ENCODE measurements around the gene TMOD1.

Gene TMOD1

GRCh38 chr9:97601228-97601898 is 99.9 kb downstream of the TMOD1 start:
- Histone ChIP-seq H3K9ac (ENCODE audit: low read length) (no peak overlapping the region), H4K20me1 (ENCODE audit: insufficient read depth, low read length) (no peaks in the 10 kb centered on the region), H3K79me2 (ENCODE audit: low read length) (no peaks in the 10 kb centered on the region), H3K27me3 (ENCODE audit: low read depth, low read length) (no peaks in the 10 kb centered on the region), H3K36me3 (replicated peaks; ENCODE audit: low read depth, low read length) (peaks cover 30% of the 10 kb centered on the region), H3K27ac (ENCODE audit: low read length) (no peak overlapping the region), H2AFZ (ENCODE audit: low read depth, low read length) (no peak overlapping the region), H3K4me2 (ENCODE audit: low read length) (no peak overlapping the region), H3K9me3 (ENCODE audit: insufficient read depth, low read length) (no peaks in the 10 kb centered on the region), H3K4me1 (ENCODE audit: low read length) (peaks cover 3% of the 10 kb centered on the region; the same call in 1 of the 2 replicates), H3K4me3 (ENCODE audit: low read length) (no peak overlapping the region)
- TF ChIP-seq, protein P1, sequence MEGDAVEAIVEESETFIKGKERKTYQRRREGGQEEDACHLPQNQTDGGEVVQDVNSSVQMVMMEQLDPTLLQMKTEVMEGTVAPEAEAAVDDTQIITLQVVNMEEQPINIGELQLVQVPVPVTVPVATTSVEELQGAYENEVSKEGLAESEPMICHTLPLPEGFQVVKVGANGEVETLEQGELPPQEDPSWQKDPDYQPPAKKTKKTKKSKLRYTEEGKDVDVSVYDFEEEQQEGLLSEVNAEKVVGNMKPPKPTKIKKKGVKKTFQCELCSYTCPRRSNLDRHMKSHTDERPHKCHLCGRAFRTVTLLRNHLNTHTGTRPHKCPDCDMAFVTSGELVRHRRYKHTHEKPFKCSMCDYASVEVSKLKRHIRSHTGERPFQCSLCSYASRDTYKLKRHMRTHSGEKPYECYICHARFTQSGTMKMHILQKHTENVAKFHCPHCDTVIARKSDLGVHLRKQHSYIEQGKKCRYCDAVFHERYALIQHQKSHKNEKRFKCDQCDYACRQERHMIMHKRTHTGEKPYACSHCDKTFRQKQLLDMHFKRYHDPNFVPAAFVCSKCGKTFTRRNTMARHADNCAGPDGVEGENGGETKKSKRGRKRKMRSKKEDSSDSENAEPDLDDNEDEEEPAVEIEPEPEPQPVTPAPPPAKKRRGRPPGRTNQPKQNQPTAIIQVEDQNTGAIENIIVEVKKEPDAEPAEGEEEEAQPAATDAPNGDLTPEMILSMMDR (IDR thresholded peaks at IDR 0.05; ENCODE audit: low read depth, low read length): no peak
- no peak for TF ChIP-seq EZH2phosphoT487 (IDR thresholded peaks at IDR 0.05; ENCODE audit: low read depth)

GRCh38 chr9:97602430-97602829 is 101.0 kb downstream of the TMOD1 start:
- H3K4me3 ChIP-seq (ENCODE audit: low read length): no peak overlapping the region
- no peak for TF ChIP-seq EZH2phosphoT487 (IDR thresholded peaks at IDR 0.05; ENCODE audit: low read depth)
- TF ChIP-seq, protein P1 (IDR thresholded peaks at IDR 0.05; ENCODE audit: low read depth, low read length): no peak
- H3K9ac ChIP-seq (ENCODE audit: low read length): no peak overlapping the region
- no peaks in the 10 kb centered on the region for H4K20me1 ChIP-seq (ENCODE audit: insufficient read depth, low read length)
- H3K4me2 ChIP-seq (ENCODE audit: low read length): no peak overlapping the region
- H2AFZ ChIP-seq (ENCODE audit: low read depth, low read length): no peak overlapping the region
- H3K36me3 ChIP-seq (replicated peaks; ENCODE audit: low read depth, low read length): peaks cover 30% of the 10 kb centered on the region
- H3K9me3 ChIP-seq (ENCODE audit: insufficient read depth, low read length): no peaks in the 10 kb centered on the region
- H3K4me1 ChIP-seq (ENCODE audit: low read length): peaks cover 3% of the 10 kb centered on the region; the same call in 1 of the 2 replicates
- H3K27me3 ChIP-seq (ENCODE audit: low read depth, low read length): no peaks in the 10 kb centered on the region
- no peak overlapping the region for H3K27ac ChIP-seq (ENCODE audit: low read length)
- no peaks in the 10 kb centered on the region for H3K79me2 ChIP-seq (ENCODE audit: low read length)

DNA sequence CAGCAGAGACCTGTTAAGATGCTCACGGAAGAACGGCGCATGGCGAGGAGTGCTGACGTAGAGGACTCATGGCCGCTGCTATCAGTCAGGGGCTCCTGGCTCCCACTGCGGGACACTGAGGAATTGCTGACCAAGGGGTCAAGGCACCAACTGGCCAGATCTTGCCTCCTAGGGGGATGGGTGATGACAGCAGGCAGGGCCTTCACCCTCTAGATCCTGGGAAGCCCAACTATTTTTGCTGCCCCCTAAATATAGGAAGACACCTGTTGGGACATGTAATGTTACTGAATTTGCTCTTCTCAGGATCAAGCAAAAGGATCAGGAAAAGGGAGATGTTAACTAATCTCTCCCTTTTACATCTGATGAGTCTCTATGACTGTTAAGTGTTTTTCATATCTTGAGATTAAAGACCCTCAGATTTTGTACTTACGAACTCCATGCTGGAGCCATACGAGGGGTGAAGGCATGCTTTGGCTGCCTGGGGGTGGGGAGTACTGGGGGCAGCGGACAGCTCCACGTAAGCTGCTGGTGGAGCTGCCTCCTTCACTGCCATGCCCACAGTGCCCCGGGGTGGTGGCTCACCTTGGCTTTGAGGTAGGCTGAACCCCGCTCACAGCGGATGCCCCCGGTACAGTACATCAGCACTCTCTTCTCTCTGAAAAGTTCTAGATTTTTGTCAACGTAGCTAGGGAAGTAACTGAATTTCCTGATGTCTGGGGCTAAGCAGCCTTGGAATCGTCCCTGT is 103.6 kb downstream of the TMOD1 start:
- Histone ChIP-seq H3K27ac (ENCODE audit: low read length) (no peak overlapping the region), H3K79me2 (ENCODE audit: low read length) (no peaks in the 10 kb centered on the region), H3K9ac (ENCODE audit: low read length) (no peak overlapping the region), H3K36me3 (replicated peaks; ENCODE audit: low read depth, low read length) (peaks cover 32% of the 10 kb centered on the region), H3K4me2 (ENCODE audit: low read length) (no peak overlapping the region), H4K20me1 (ENCODE audit: insufficient read depth, low read length) (no peaks in the 10 kb centered on the region), H3K27me3 (ENCODE audit: low read depth, low read length) (no peaks in the 10 kb centered on the region), H3K4me1 (ENCODE audit: low read length) (no peaks in the 10 kb centered on the region), H3K4me3 (ENCODE audit: low read length) (no peak overlapping the region), H3K9me3 (ENCODE audit: insufficient read depth, low read length) (no peaks in the 10 kb centered on the region), H2AFZ (ENCODE audit: low read depth, low read length) (no peak overlapping the region)
- TF ChIP-seq, protein P1 (IDR thresholded peaks at IDR 0.05; ENCODE audit: low read depth, low read length): no peak
- no peak for TF ChIP-seq EZH2phosphoT487 (IDR thresholded peaks at IDR 0.05; ENCODE audit: low read depth)

- no peaks in the 10 kb centered on the region for H3K9me3 ChIP-seq (ENCODE audit: insufficient read depth, low read length)
- H3K36me3 ChIP-seq (replicated peaks; ENCODE audit: low read depth, low read length): peaks cover 23% of the 10 kb centered on the region
- no peak overlapping the region for H3K9ac ChIP-seq (ENCODE audit: low read length)
- H4K20me1 ChIP-seq (ENCODE audit: insufficient read depth, low read length): no peaks in the 10 kb centered on the region
- TF ChIP-seq, protein P1 (IDR thresholded peaks at IDR 0.05; ENCODE audit: low read depth, low read length): peak; percentile 83
- no peak for TF ChIP-seq EZH2phosphoT487 (IDR thresholded peaks at IDR 0.05; ENCODE audit: low read depth)
- no peak overlapping the region for H2AFZ ChIP-seq (ENCODE audit: low read depth, low read length)
- no peak overlapping the region for H3K4me2 ChIP-seq (ENCODE audit: low read length)
- H3K27ac ChIP-seq (ENCODE audit: low read length): no peak overlapping the region
- H3K4me1 ChIP-seq (ENCODE audit: low read length): peaks cover 16% of the 10 kb centered on the region
- H3K4me3 ChIP-seq (ENCODE audit: low read length): no peak overlapping the region
- 0 out of 2 replicates have a peak, but pooled peaks cover 3% of the 10 kb centered on the region for H3K79me2 ChIP-seq (ENCODE audit: low read length)
- no peaks in the 10 kb centered on the region for H3K27me3 ChIP-seq (ENCODE audit: low read depth, low read length)
Measured at GRCh38 chr9:97615439-97616072, 114.1 kb downstream of the TMOD1 start.

All from OCI-LY3 (cell line).